OCI-M1 (cell line): ENCODE measurements around the gene PLEKHD1.
"Not testable (repeated sequence)": the region's sequence is repeated elsewhere in the genome, so short reads cannot be mapped to it uniquely, and the experiment has no call there.

Source experiments
- DNase-seq: peaks from one replicate; lab custom pipeline; 2025; lab: John Stamatoyannopoulos, UW

PLEKHD1 gene

GRCh38 chr14:69481815-69482568, 2.5 kb upstream of the PLEKHD1 start:
- peak; percentile 5 for DNase-seq

- no peak for DNase-seq
These were observed 624 bp upstream of the PLEKHD1 start for GRCh38 chr14:69483765-69484443.

- no peak for DNase-seq
These were observed 760 bp downstream of the PLEKHD1 start for GRCh38 chr14:69485315-69485660.

GRCh38 chr14:69485701-69486100, 1.2 kb downstream of the PLEKHD1 start:
- DNase-seq = no peak

GRCh38 chr14:69487226-69487625, 2.7 kb downstream of the PLEKHD1 start:
- no peak for DNase-seq

GRCh38 chr14:69487771-69488170, 3.2 kb downstream of the PLEKHD1 start:
- no peak for DNase-seq

GRCh38 chr14:69489495-69489894, 5.0 kb downstream of the PLEKHD1 start:
- no peak for DNase-seq

GRCh38 chr14:69490219-69490918, 5.8 kb downstream of the PLEKHD1 start:
- no peak for DNase-seq

GRCh38 chr14:69491193-69491592, 6.7 kb downstream of the PLEKHD1 start:
- DNase-seq = no peak

GRCh38 chr14:69493038-69493437, 8.5 kb downstream of the PLEKHD1 start:
- no peak for DNase-seq

- no peak for DNase-seq
These were observed 9.3 kb downstream of the PLEKHD1 start for GRCh38 chr14:69493791-69494190.

GRCh38 chr14:69495341-69495921, 10.9 kb downstream of the PLEKHD1 start:
- no peak for DNase-seq

- DNase-seq = not testable (repeated sequence)
These were observed 13.3 kb downstream of the PLEKHD1 start for GRCh38 chr14:69497866-69498265.

GRCh38 chr14:69498286-69498685, 13.8 kb downstream of the PLEKHD1 start:
- not testable (repeated sequence) for DNase-seq

- DNase-seq = no peak
These were observed 14.9 kb downstream of the PLEKHD1 start for GRCh38 chr14:69499436-69499835.

GRCh38 chr14:69500096-69500495, 15.6 kb downstream of the PLEKHD1 start:
- DNase-seq = no peak

GRCh38 chr14:69500736-69501135, 16.2 kb downstream of the PLEKHD1 start:
- no peak for DNase-seq

GRCh38 chr14:69501423-69501838, 16.9 kb downstream of the PLEKHD1 start:
- no peak for DNase-seq

GRCh38 chr14:69504775-69505174, 20.2 kb downstream of the PLEKHD1 start:
- DNase-seq = no peak

- DNase-seq = no peak
These were observed 21.1 kb downstream of the PLEKHD1 start for GRCh38 chr14:69505338-69506240.

- no peak for DNase-seq
These were observed 21.7 kb downstream of the PLEKHD1 start for GRCh38 chr14:69506241-69506595.
